ENCODE results near the gene FLII. TPM values are rescaled to one million over a fixed set of nuclear protein-coding genes. Genes with fewer than 3 reads are reported as not detected.

FLII gene
- total RNA-seq, 1 experiment from 2014 or later = 264 TPM

DNA sequence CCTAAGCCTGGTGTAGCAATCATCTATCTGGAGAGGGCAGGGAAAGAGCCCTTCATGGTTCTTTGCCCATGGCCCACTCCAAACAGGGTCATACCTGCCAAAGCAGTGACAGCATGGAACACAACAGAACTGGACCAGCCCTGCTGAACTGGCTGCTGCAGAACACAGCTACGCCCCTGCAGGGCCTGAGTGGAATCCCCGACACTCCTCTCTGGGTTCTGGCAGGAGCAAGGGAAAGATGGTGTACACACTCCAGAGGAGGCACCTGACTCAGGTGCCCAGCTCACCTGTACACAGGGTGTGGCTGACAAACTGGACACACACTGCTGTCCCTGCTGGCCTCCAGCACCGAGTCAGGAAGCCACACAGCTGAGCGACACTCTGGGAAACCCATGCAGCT, 21.7 kb upstream of the FLII start:
- H3K36me3 ChIP-seq (ENCODE audit: control insufficient read depth in 1 of 2, insufficient read depth in 2 of 2, low read length in 2 of 2) = peaks cover 59 to 64% of the 10 kb centered on the region in 2 experiments

More for the DNA sequence above, 21.7 kb upstream of the FLII start:
- ChIA-PET CTCF (no interaction called here), POLR2A (no interaction called here), RAD21 (ENCODE audit: low non-redundant PET in 1 of 2, low total read pairs in 2 of 2, uncharacterized antibody in 2 of 2, unreplicated experiment in 2 of 2) (no interaction called here)
- no peaks in the 10 kb centered on the region for H3K9me3 ChIP-seq (ENCODE audit: control insufficient read depth in 1 of 2, insufficient read depth in 1 of 2, low read depth in 1 of 2, low read length in 2 of 2)
- ATAC-seq (no peak), DNase-seq (ENCODE audit: low read depth, low spot score) (no peak)
- H3K9me2 ChIP-seq (ENCODE audit: insufficient read depth) = no peaks in the 10 kb centered on the region
- H4K20me1 ChIP-seq (ENCODE audit: insufficient read depth) = peaks cover 3% of the 10 kb centered on the region; the same call in 1 of the 2 replicates
- TF ChIP-seq EZH2phosphoT487 (IDR thresholded peaks at IDR 0.05; ENCODE audit: borderline replicate concordance) = no peak
- no peak for TF ChIP-seq REST (IDR thresholded peaks at IDR 0.05; ENCODE audit: low read depth)
- TF ChIP-seq POLR2AphosphoS5 (IDR thresholded peaks at IDR 0.05; ENCODE audit: low read depth, low read length) = no peak
- H3K9ac ChIP-seq (ENCODE audit: low read length) = no peak overlapping the region
- H3K4me2 ChIP-seq (ENCODE audit: low read length) = no peak overlapping the region
- intact Hi-C loops (cut with micrococcal nuclease) = no loop called here
- H2AFZ ChIP-seq (ENCODE audit: low read depth, low read length, poor library complexity, severe bottlenecking) = no peak overlapping the region
- no peaks in the 10 kb centered on the region for H3K4me1 ChIP-seq (ENCODE audit: control insufficient read depth in 1 of 2, insufficient read depth in 2 of 2, low read length in 2 of 2)
- no peak overlapping the region for H3K4me3 ChIP-seq (replicated peaks in 1 of 2; ENCODE audit: low read depth in 1 of 2, low read length in 2 of 2)
- H3K27ac ChIP-seq (ENCODE audit: low read depth, low read length) = no peak overlapping the region
- no peaks in the 10 kb centered on the region for H3K27me3 ChIP-seq (ENCODE audit: insufficient read depth, low read length)
- no TSS peak for BruUV-seq (replicated peaks)
- no peaks in the 10 kb centered on the region; the same call in 1 of the 2 replicates for H3K79me2 ChIP-seq (ENCODE audit: insufficient read depth, low read length)

All from HCT116 (cell line).